Ureter (tissue), 1 donor: ENCODE data around the gene NPAT. TPM values are rescaled to one million over a fixed set of nuclear protein-coding genes. Genes with fewer than 3 reads are reported as not detected.

ENCODE experiments used
- total RNA-seq: library from RNA; stranded (reverse); gene quantifications from one replicate; pipeline ENCODE4 v1.2.4, GENCODE V29; 2023
- donor health status: DM: yes; HTN: yes; CAD: no.

NPAT gene
- total RNA-seq, 1 donor from 2014 or later: 26.0 TPM

Other genes starting within 250 kb of the NPAT start
- gene CUL5, start 213.7 kb downstream of the NPAT start, total RNA-seq: 34.3 TPM
- gene ACAT1, start 101.1 kb downstream of the NPAT start, total RNA-seq: 40.1 TPM
- gene ATM, start 429 bp upstream of the NPAT start, total RNA-seq: 92.6 TPM
- gene C11orf65, start 244.9 kb upstream of the NPAT start, total RNA-seq: 1.5 TPM